ENCODE data around the gene C20orf204.

The C20orf204 gene

DNA sequence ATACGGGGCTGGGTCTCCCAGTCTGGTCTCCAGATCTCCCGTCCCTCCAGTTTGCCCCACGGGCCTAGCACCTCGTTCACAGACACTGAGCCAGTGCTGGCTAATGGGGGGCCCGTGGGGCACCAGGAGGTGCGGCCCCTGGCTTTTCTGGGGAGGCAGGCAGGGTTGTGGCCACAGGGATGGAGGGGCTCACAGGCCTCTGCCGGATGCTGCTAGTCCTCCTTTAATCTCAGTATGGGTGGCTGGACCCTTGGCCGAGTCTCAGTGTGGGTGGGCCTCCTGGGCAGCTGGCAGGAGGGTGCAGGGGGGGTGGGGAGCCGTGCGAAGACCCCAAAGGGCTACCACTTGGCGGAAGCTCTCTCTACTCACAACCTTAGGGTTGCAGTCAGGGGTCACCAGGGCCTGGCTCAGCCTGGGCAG lies 15.1 kb downstream of the C20orf204 start:
- Histone ChIP-seq H3K14ac (ENCODE audit: low read length) (no peak overlapping the region), H2BK15ac (ENCODE audit: low read length) (peak overlapping the region; percentile 81), H2AFZ (ENCODE audit: low read length) (no peak overlapping the region), H3K36me3 (replicated peaks in 1 of 2; ENCODE audit: control insufficient read depth in 2 of 2, insufficient read depth in 2 of 2, low read length in 2 of 2) (no peaks in the 10 kb centered on the region), H3K4me2 (ENCODE audit: insufficient read depth, low read length, poor library complexity, severe bottlenecking) (no peak overlapping the region), H2BK120ac (ENCODE audit: low read depth, low read length) (peak overlapping the region; percentile 61), H3K23ac (ENCODE audit: low read depth, low read length, poor library complexity) (peak overlapping the region; percentile 65), H3K9ac (ENCODE audit: low read depth, low read length, poor library complexity) (no peak overlapping the region), H3K4me1 (ENCODE audit: control insufficient read depth in 2 of 2, insufficient read depth in 1 of 2, low read depth in 1 of 2, low read length in 2 of 2) (peaks cover 17 to 20% of the 10 kb centered on the region in 2 donors), H3K9me3 (replicated peaks in 1 of 2; ENCODE audit: control insufficient read depth in 2 of 2, insufficient read depth in 1 of 2, low read depth in 1 of 2, low read length in 2 of 2) (peaks cover 0 to 2% of the 10 kb centered on the region in 2 donors), H4K8ac (ENCODE audit: low read depth, low read length) (no peak overlapping the region), H3K79me1 (ENCODE audit: low read depth, low read length) (no peaks in the 10 kb centered on the region), H3K4ac (ENCODE audit: low read length) (no peak overlapping the region), H2BK5ac (ENCODE audit: low read length) (peak overlapping the region; percentile 90), H4K91ac (ENCODE audit: low read depth, low read length, poor library complexity) (no peak overlapping the region), H3K27ac (replicated peaks; ENCODE audit: low read length) (no peak overlapping the region), H3K18ac (ENCODE audit: low read length) (peak overlapping the region; percentile 57), H3K4me3 (ENCODE audit: low read length in 2 of 2) (no peak overlapping the region), H2AK5ac (ENCODE audit: low read depth, low read length) (peak overlapping the region; percentile 99), H2BK12ac (ENCODE audit: low read length) (peak overlapping the region; percentile 58), H3K27me3 (ENCODE audit: control insufficient read depth in 3 of 3, insufficient read depth in 3 of 3, low read depth in 1 of 3, low read length in 3 of 3) (peaks cover 23 to 75% (median 44%) of the 10 kb centered on the region in 3 experiments)
- WGBS, 2 donors (ENCODE audit: extremely low coverage in 2 of 2, insufficient read length in 2 of 2, insufficient replicate concordance in 1 of 2), result no CpG with 5 or more reads among the region's 11 CpGs
- DNase-seq (ENCODE audit: low spot score), result no peak

DNA sequence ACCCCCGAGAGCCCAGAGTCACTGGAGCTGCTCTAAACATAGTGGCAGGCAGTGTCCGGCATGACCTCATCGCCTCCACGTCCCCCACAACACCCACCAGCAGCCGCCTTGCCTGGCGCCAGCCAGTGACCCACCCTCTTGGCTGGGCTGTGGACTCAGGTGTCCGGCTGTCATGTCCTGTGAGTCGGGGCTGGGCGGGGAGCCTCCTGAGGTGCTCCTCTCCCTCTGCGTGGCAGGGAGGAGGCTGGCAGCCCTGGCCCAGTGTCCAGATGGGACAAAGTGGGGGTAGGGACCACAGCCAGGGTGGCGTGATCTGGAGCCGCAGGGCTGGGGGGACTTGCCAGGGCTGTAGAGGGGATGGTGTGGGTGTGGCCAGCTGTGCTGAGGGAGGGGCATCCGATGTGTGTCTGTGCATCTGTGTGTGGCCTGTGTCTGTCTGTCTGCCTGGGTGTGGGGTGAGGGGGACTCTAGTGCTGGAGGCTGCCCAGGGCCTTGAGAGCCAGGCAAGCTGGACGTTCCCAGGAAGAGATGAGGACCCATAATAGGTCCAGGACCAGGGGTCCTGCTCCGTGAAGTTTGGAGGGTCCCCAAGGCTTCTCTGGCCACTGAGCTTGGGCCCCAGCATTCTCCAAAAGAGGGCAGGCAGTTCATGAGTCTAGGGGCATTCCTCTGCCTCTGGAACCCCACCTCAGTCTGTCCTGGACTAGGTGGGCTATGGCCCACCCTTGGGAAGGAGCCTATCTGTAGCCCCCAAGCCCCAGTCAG lies 15.8 kb downstream of the C20orf204 start:
- Histone ChIP-seq H3K27me3 (ENCODE audit: control insufficient read depth in 3 of 3, insufficient read depth in 3 of 3, low read depth in 1 of 3, low read length in 3 of 3) (peaks cover 20 to 68% (median 37%) of the 10 kb centered on the region in 3 experiments), H4K91ac (ENCODE audit: low read depth, low read length, poor library complexity) (no peak overlapping the region), H3K4me3 (ENCODE audit: low read length in 2 of 2) (no peak overlapping the region), H2BK12ac (ENCODE audit: low read length) (peak overlapping the region; percentile 58), H3K4me1 (ENCODE audit: control insufficient read depth in 2 of 2, insufficient read depth in 1 of 2, low read depth in 1 of 2, low read length in 2 of 2) (peaks cover 17 to 27% of the 10 kb centered on the region in 2 donors), H3K79me1 (ENCODE audit: low read depth, low read length) (no peaks in the 10 kb centered on the region), H3K27ac (replicated peaks; ENCODE audit: low read length) (no peak overlapping the region), H3K9me3 (replicated peaks in 1 of 2; ENCODE audit: control insufficient read depth in 2 of 2, insufficient read depth in 1 of 2, low read depth in 1 of 2, low read length in 2 of 2) (no peaks in the 10 kb centered on the region), H2AK5ac (ENCODE audit: low read depth, low read length) (peak overlapping the region; percentile 99), H3K4ac (ENCODE audit: low read length) (peak overlapping the region; percentile 37), H2BK120ac (ENCODE audit: low read depth, low read length) (no peak overlapping the region), H3K18ac (ENCODE audit: low read length) (peak overlapping the region; percentile 4), H2BK5ac (ENCODE audit: low read length) (peak overlapping the region; percentile 11), H3K36me3 (replicated peaks in 1 of 2; ENCODE audit: control insufficient read depth in 2 of 2, insufficient read depth in 2 of 2, low read length in 2 of 2) (no peaks in the 10 kb centered on the region), H3K14ac (ENCODE audit: low read length) (peak overlapping the region; percentile 17), H3K23ac (ENCODE audit: low read depth, low read length, poor library complexity) (peak overlapping the region; percentile 85), H4K8ac (ENCODE audit: low read depth, low read length) (no peak overlapping the region), H2AFZ (ENCODE audit: low read length) (no peak overlapping the region), H3K9ac (ENCODE audit: low read depth, low read length, poor library complexity) (no peak overlapping the region), H3K4me2 (ENCODE audit: insufficient read depth, low read length, poor library complexity, severe bottlenecking) (no peak overlapping the region), H2BK15ac (ENCODE audit: low read length) (peak overlapping the region; percentile 81)
- DNase-seq (ENCODE audit: low spot score), result no peak
- no CpG with 5 or more reads among the region's 15 CpGs for WGBS, 2 donors (ENCODE audit: extremely low coverage in 2 of 2, insufficient read length in 2 of 2, insufficient replicate concordance in 1 of 2)

DNA sequence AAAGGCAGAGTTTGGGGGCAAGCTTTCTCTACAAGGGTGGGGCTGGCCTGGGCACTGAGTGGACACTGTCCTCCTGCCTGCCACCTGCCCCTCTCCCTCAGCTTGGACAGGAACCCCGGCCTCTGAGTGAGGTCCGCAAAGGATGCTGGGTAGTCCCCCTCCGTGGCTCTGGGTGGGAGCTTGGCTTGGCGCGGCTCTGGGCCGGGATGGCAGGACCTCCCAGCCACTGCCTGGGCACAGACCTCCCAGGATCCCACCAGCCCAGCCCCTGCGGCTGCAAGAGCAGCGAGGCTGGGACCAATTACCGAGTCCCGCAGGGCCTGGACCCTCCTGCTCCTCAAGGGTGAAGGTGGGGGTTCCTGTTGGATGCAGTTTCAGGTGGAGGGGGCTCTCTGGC lies 16.3 kb downstream of the C20orf204 start:
- Histone ChIP-seq H2BK12ac (ENCODE audit: low read length) (no peak overlapping the region), H3K4me1 (ENCODE audit: control insufficient read depth in 2 of 2, insufficient read depth in 1 of 2, low read depth in 1 of 2, low read length in 2 of 2) (peaks cover 21 to 33% of the 10 kb centered on the region in 2 donors), H3K4me3 (ENCODE audit: low read length in 2 of 2) (no peak overlapping the region), H2BK5ac (ENCODE audit: low read length) (peak overlapping the region; percentile 11), H3K36me3 (replicated peaks in 1 of 2; ENCODE audit: control insufficient read depth in 2 of 2, insufficient read depth in 2 of 2, low read length in 2 of 2) (no peaks in the 10 kb centered on the region), H3K23ac (ENCODE audit: low read depth, low read length, poor library complexity) (no peak overlapping the region), H3K18ac (ENCODE audit: low read length) (no peak overlapping the region), H2BK15ac (ENCODE audit: low read length) (no peak overlapping the region), H4K8ac (ENCODE audit: low read depth, low read length) (no peak overlapping the region), H2AFZ (ENCODE audit: low read length) (no peak overlapping the region), H3K9ac (ENCODE audit: low read depth, low read length, poor library complexity) (no peak overlapping the region), H3K9me3 (replicated peaks in 1 of 2; ENCODE audit: control insufficient read depth in 2 of 2, insufficient read depth in 1 of 2, low read depth in 1 of 2, low read length in 2 of 2) (no peaks in the 10 kb centered on the region), H4K91ac (ENCODE audit: low read depth, low read length, poor library complexity) (no peak overlapping the region), H3K27me3 (ENCODE audit: control insufficient read depth in 3 of 3, insufficient read depth in 3 of 3, low read depth in 1 of 3, low read length in 3 of 3) (peaks cover 16 to 63% (median 31%) of the 10 kb centered on the region in 3 experiments), H2BK120ac (ENCODE audit: low read depth, low read length) (no peak overlapping the region), H3K14ac (ENCODE audit: low read length) (no peak overlapping the region), H3K79me1 (ENCODE audit: low read depth, low read length) (no peaks in the 10 kb centered on the region), H3K4ac (ENCODE audit: low read length) (no peak overlapping the region), H2AK5ac (ENCODE audit: low read depth, low read length) (peak overlapping the region; percentile 16), H3K27ac (replicated peaks; ENCODE audit: low read length) (no peak overlapping the region), H3K4me2 (ENCODE audit: insufficient read depth, low read length, poor library complexity, severe bottlenecking) (no peak overlapping the region)
- WGBS, 2 donors (ENCODE audit: extremely low coverage in 2 of 2, insufficient read length in 2 of 2, insufficient replicate concordance in 1 of 2), result no CpG with 5 or more reads among the region's 10 CpGs
- no peak for DNase-seq (ENCODE audit: low spot score)

DNA sequence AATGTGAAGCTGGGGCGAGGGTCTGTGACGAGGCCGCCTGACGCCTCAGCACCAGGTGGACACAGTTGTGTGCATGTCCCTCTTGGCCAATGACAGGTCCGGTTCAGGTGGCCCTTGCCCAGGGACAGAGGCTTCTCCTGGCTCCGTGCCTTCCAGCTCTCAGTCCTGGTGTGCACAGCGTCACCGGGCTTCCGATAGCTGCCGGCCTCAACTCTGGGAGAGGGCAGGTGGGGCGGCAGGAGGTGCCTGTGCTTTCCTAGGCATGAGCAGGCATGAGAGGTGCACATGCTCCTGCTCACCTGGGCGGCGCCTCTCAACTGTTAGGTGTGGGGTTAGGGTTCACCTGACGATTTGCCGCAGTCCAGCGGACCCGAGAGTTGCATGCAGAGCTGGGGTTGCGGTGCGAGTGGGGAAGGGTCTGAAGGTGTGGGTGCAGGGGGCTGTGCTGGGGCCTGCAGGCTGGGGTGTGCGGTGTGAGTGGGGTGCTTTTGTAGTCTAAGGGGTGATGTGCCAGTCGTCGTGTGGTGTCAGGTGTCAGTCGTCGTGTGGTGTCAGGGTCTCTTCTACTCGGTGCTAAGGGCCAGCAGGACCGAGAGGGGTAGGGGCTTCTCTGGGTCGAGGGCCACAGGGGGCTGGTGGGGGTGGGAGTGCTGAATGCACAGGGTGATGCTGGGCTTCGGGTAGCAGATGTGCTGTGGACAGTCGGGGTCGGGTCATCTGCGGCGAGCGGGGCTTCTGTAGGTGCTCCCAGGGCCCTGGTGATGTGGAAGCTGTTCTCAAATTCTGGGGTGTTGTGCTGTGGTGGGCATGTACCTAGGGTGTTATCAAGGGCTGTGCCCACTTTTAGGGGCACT lies 17.2 kb downstream of the C20orf204 start:
- Histone ChIP-seq H2BK120ac (ENCODE audit: low read depth, low read length) (peak overlapping the region; percentile 94), H3K9ac (ENCODE audit: low read depth, low read length, poor library complexity) (no peak overlapping the region), H3K23ac (ENCODE audit: low read depth, low read length, poor library complexity) (peak overlapping the region; percentile 91), H3K18ac (ENCODE audit: low read length) (peak overlapping the region; percentile 87), H4K8ac (ENCODE audit: low read depth, low read length) (no peak overlapping the region), H3K4me2 (ENCODE audit: insufficient read depth, low read length, poor library complexity, severe bottlenecking) (no peak overlapping the region), H3K36me3 (replicated peaks in 1 of 2; ENCODE audit: control insufficient read depth in 2 of 2, insufficient read depth in 2 of 2, low read length in 2 of 2) (no peaks in the 10 kb centered on the region), H2AK5ac (ENCODE audit: low read depth, low read length) (peak overlapping the region; percentile 16), H3K79me1 (ENCODE audit: low read depth, low read length) (no peaks in the 10 kb centered on the region), H2BK15ac (ENCODE audit: low read length) (peak overlapping the region; percentile 88), H3K14ac (ENCODE audit: low read length) (no peak overlapping the region), H4K91ac (ENCODE audit: low read depth, low read length, poor library complexity) (no peak overlapping the region), H2BK12ac (ENCODE audit: low read length) (peak overlapping the region; percentile 73), H3K9me3 (replicated peaks in 1 of 2; ENCODE audit: control insufficient read depth in 2 of 2, insufficient read depth in 1 of 2, low read depth in 1 of 2, low read length in 2 of 2) (no peaks in the 10 kb centered on the region), H3K27me3 (ENCODE audit: control insufficient read depth in 3 of 3, insufficient read depth in 3 of 3, low read depth in 1 of 3, low read length in 3 of 3) (peaks cover 9 to 54% (median 23%) of the 10 kb centered on the region in 3 experiments), H3K4me1 (ENCODE audit: control insufficient read depth in 2 of 2, insufficient read depth in 1 of 2, low read depth in 1 of 2, low read length in 2 of 2) (peaks cover 22 to 34% of the 10 kb centered on the region in 2 donors), H2AFZ (ENCODE audit: low read length) (peak overlapping the region; percentile 91), H3K27ac (replicated peaks; ENCODE audit: low read length) (no peak overlapping the region), H2BK5ac (ENCODE audit: low read length) (peak overlapping the region; percentile 57), H3K4ac (ENCODE audit: low read length) (peak overlapping the region; percentile 37), H3K4me3 (ENCODE audit: low read length in 2 of 2) (no peak overlapping the region)
- no CpG with 5 or more reads among the region's 33 CpGs for WGBS, 2 donors (ENCODE audit: extremely low coverage in 2 of 2, insufficient read length in 2 of 2, insufficient replicate concordance in 1 of 2)
- DNase-seq (ENCODE audit: low spot score), result no peak
